ENCODE data around the gene OCSTAMP.

The OCSTAMP gene

DNA sequence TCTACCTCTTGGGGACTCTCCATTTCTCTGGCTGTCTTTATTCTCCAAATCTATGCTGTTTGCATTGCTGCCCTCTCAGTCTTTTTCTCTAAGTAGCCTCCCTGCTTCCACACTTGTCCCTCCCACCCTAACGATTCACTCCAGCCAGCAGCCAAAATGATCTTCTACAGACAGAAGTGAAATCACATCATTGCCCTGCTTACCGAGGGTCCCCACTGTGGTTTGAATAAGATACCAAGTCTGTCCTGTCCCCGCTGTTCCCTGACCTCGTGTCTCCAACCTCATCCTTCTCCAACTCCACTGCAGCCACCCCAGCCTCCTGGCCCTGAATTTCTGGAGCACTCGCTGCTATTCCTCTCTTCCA lies 11.5 kb upstream of the OCSTAMP start:
- DNase-seq (ENCODE audit: extremely low read depth, insufficient read length): no peak
- peak overlapping the region; percentile 60 for H3K4me3 ChIP-seq (replicated peaks; ENCODE audit: low read depth, low read length)
- TF ChIP-seq CTCF (IDR thresholded peaks at IDR 0.05; ENCODE audit: insufficient read depth, low read length, poor library complexity, severe bottlenecking): no peak
- H3K27me3 ChIP-seq (replicated peaks; ENCODE audit: control insufficient read depth, insufficient read depth, low read length): no peaks in the 10 kb centered on the region; the same call in 1 of the 2 replicates
- no peaks in the 10 kb centered on the region for H3K36me3 ChIP-seq (ENCODE audit: control insufficient read depth, insufficient read depth, low read length)

GRCh38 chr20:46559685-46560440 lies 9.4 kb upstream of the OCSTAMP start:
- no peak for TF ChIP-seq CTCF (IDR thresholded peaks at IDR 0.05; ENCODE audit: insufficient read depth, low read length, poor library complexity, severe bottlenecking)
- no peak for DNase-seq (ENCODE audit: extremely low read depth, insufficient read length)
- no peaks in the 10 kb centered on the region for H3K36me3 ChIP-seq (ENCODE audit: control insufficient read depth, insufficient read depth, low read length)

DNA sequence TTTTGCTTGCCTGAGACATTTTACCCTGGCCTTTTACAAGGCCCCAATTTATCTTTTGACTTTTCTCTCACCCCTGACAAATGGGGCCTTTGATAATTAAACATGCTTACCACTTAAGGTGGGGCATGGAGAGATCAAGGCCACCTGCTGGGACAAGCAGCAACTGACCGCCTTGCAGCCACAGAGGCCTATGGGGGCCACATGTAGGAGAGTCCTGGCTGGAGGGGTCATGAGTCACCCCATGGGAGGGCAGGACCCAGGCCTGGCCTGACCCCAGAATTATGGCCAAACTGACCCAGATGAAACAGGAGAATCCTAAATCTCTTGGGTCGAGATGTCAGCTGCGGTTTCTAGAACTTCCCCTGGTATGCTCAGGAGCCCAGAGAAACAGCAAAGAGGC lies 8.5 kb upstream of the OCSTAMP start:
- no peak for DNase-seq (ENCODE audit: extremely low read depth, insufficient read length)
- Histone ChIP-seq H3K36me3 (ENCODE audit: control insufficient read depth, insufficient read depth, low read length) (no peaks in the 10 kb centered on the region), H3K27me3 (replicated peaks; ENCODE audit: control insufficient read depth, insufficient read depth, low read length) (no peaks in the 10 kb centered on the region), H3K4me3 (replicated peaks; ENCODE audit: low read depth, low read length) (no peak overlapping the region)
- no peak for TF ChIP-seq CTCF (IDR thresholded peaks at IDR 0.05; ENCODE audit: insufficient read depth, low read length, poor library complexity, severe bottlenecking)

More at GRCh38 chr20:46559685-46560440, 9.4 kb upstream of the OCSTAMP start:
- Histone ChIP-seq H3K27me3 (replicated peaks; ENCODE audit: control insufficient read depth, insufficient read depth, low read length) (no peaks in the 10 kb centered on the region), H3K4me3 (replicated peaks; ENCODE audit: low read depth, low read length) (no peak overlapping the region)

- no peaks in the 10 kb centered on the region for H3K27me3 ChIP-seq (replicated peaks; ENCODE audit: control insufficient read depth, insufficient read depth, low read length)
- TF ChIP-seq CTCF (IDR thresholded peaks at IDR 0.05; ENCODE audit: insufficient read depth, low read length, poor library complexity, severe bottlenecking): no peak
- no peak for DNase-seq (ENCODE audit: extremely low read depth, insufficient read length)
- H3K36me3 ChIP-seq (ENCODE audit: control insufficient read depth, insufficient read depth, low read length): no peaks in the 10 kb centered on the region
- H3K4me3 ChIP-seq (replicated peaks; ENCODE audit: low read depth, low read length): no peak overlapping the region
These were observed 8.1 kb upstream of the OCSTAMP start for GRCh38 chr20:46558511-46558959.

DNA sequence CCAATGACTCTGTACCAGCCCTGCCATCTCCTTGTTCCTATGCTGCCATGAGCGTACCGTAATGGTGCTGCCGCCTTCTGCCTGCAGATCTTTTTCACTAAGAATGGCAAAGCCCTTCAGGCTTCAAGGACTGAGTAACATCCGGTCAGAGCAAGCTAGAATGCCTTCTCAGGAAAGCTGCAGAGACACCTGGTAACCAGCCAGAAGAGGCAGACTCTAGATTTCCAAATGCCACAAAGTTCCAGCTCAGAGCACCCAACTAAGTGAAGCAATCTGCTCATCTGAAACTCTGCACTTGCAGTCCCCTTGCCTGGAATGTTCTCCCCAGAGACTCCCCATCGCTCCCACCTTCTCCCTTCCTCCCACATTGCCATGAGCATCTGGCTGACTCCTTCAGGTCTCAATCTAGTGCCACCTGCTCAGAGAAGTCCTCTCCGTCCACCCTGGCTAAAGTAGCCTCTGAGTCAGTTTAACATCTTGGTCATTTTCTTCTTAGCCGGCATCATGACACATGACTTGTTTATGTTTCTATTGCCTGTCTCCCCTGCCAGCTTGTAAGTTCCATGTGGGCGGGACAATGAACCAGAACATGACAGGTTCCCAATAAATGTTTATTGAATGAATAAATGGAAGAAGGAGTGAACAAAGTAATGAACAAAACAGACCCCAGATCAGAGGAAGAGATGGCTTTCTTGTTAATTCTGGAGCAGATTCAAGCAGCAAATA lies 6.9 kb upstream of the OCSTAMP start:
- Histone ChIP-seq H3K36me3 (ENCODE audit: control insufficient read depth, insufficient read depth, low read length) (no peaks in the 10 kb centered on the region), H3K4me3 (replicated peaks; ENCODE audit: low read depth, low read length) (no peak overlapping the region), H3K27me3 (replicated peaks; ENCODE audit: control insufficient read depth, insufficient read depth, low read length) (no peaks in the 10 kb centered on the region)
- no peak for DNase-seq (ENCODE audit: extremely low read depth, insufficient read length)
- no peak for TF ChIP-seq CTCF (IDR thresholded peaks at IDR 0.05; ENCODE audit: insufficient read depth, low read length, poor library complexity, severe bottlenecking)
